GM19043 (cell line): ENCODE data around the gene MCEE.
"Not testable (repeated sequence)": the region's sequence is repeated elsewhere in the genome, so short reads cannot be mapped to it uniquely, and the experiment has no call there.

ENCODE experiments used
- ATAC-seq: cut with Tn5 transposase; IDR thresholded peaks from one replicate; pipeline ENCODE4 v1.9.1; 2021; ENCODE audit warnings: low read depth; ENCODE audit not compliant: unreplicated experiment

Gene MCEE

DNA sequence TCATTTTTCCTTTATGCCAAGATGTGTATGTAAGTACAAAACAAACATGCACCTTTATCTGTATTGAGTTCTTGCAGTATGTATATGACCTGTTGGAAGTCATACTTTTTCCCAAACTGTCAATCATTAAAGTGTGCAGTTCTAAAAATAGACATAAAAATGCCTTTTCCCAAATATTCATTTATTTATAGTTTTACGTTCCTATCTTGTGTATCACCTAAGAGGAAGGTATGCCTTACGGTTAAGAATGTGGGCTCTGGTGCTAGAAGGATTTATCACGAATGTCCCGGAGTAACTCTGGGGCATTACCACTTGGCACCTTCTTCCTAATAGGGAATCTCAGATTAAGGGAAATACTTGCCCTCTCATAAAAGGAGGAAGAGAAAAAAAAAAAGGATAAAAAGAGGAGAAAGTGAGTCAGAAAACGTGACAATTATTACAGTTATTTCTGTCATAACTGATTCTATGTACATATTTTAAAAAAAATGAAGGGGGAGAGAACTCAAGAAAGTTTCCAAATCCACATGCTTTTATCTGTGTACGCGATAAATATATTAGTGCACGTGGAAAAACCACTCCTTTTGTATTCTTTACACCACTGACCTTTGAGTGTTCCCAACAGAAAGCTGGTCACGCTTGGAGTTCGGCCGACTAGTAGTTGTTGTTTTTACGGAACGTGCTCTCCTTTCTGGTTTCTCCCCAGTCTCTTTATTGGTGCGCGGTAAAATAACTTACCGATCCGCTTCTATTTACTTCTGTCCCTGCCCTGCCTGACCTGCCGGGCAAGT, 721 bp downstream of the MCEE start:
- no peak for ATAC-seq

DNA sequence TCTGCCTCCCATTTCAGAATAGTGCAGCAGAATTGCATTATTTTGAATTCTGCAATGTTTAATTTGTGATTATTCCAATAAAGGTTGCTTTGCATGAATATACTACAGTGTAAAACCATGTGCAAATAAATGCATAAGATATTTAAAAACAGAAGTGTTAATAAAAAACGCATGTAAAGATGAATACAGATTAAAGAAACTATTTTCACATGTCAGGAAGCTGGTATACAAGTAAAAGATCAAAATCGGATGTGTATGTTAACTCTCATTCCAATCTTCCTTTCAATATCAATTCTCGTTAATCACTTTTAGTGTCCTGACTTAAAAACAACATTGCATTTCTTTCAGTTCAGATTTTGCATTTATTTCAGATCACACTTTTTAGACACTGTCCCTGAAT, 3.1 kb downstream of the MCEE start:
- no peak for ATAC-seq

DNA sequence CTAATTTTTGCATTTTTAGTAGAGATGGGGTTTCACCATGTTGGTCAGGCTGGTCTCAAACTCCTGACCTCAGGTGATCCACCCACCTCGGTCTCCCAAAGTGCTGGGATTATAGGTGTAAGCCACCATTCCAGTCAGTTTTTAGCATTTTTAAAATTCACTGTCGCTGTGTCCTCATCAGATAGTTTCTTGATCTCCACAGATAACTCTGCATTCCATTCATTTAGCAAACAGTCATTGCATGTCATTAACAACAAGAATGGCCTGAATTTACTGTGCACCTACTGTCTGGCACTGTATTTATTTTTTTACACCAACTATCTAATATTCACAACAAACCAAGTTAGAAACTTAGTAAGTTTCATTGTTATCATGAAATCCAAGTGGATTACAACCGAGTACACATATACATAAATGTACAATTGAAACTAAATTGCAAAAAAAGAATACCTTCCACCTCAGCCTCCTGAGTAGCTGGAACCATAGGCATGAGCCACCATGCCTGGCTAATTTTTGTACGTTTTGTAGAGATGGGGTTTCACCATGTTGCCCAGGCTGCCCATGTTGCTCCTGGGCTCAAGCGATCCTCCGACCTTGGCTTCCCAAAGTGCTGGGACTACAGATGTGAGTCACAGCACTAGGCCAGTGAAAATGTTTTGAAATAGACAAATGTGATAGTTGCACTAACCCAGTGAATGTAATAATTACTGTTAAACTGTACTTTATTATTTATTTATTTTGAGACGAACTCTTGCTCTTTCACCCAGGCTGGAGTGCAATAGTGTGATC, 4.3 kb downstream of the MCEE start:
- ATAC-seq = no peak

DNA sequence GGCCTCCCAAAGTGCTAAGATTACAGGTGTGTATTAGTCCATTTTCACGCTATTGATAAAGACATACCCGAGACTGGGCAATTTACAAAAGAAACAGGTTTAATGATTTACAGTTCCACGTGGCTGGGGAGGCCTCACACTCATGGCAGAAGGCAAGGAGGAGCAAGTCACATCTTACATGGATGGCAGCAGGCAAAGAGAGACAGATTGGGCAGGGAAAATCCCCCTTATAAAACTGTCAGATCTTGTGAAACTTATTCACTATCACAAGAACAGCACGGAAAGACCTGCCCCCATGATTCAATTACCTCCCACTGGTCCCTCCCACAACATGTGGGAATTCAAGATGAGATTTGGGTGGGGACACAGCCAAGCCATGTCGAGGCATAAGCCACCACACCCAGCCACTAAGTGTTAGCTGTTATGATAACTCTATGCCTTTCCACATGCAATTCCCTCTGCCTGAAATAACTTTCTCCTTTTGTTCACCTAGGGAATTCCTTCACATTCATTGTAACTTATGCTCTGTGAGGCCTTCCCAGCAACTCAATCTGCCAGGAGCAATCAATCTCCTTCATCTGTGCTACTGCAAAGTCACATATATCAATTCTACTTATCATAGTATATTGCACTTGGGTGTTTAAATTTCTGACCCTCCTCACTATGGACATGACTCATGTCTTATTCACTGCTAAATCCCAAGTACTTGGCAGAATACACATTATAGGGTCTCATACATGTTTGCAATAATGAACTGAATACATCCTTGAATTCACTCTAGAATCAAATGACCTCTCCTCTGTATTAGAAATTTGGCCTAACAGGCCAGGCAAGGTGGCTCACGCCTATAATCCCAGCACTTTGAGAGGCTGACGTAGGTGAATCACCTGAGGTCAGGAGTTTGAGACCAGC, 7.4 kb downstream of the MCEE start:
- ATAC-seq = no peak

DNA sequence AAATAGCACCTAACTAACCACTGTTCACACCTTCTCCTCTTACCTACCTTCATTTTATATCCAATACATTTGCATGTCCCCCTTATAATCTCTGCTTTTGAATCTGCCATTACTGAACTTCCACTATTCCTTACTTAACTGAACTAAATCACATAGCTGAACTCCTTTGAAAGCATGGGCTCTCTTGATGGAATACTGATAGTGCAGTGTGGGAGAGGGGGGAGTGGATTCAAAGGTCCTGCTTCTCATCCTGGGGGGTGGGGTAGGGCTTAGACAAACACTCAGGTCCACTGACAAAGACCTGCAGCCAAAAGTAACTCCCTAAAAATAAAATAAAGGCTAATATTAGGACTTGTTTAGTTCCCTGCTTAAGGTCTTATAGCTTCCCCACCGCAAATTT, 8.6 kb downstream of the MCEE start:
- no peak for ATAC-seq

DNA sequence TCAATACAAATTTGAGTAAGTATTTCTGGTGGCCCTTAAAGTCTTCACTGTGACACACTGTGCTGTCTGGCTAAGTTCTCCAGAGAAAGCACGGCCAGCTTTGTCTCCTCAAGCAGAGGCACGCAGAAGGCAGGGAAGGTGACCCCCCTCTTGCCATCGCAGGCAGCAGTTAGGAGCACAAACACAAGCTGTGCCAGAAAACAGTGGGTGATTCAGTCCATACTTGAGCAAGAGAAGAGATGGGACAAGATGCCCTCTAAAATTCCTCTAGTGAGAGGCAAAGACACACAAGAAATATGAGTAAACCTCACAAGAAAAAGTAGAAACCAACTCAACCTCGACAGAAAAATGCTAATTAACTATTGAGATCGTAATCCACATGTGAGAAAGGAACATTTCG, 9.8 kb downstream of the MCEE start:
- no peak for ATAC-seq

DNA sequence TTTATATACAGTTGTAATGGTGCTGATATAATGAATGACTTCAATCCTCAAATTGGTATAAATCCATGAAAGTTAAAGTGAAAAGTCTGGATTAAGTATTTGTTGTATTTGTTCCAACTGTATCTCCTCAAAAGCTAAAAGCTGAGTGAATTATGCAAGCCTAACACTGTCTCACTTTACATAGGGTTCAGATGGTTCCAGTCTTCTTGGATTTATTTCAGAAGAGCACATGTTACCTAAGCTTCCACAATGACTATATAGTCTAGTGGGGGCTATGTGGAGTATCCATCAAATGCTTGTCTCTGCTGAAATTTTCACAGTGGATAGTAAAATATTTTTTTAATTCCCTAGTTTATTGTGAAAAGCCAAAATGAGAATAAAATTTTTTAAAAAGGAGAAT, 13.0 kb downstream of the MCEE start:
- no peak for ATAC-seq

DNA sequence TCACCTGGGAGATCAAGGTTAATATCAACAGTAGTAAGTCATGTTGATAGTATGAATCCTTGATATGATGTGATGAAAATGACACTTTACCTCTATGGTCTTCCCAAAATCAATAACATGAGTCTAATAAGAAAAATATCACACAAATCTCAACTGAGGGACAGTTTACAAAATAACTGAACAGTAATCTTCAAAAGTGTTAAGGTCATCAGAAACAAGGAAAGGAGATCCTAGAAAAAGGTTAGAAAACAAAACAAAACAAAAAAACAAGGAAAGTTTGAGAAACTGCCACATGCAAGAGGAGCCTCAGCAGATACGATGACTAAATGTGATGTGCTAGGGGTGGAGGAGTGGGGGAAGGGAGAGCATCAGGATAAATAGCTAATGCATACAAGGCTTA, 16.2 kb downstream of the MCEE start:
- no peak for ATAC-seq

DNA sequence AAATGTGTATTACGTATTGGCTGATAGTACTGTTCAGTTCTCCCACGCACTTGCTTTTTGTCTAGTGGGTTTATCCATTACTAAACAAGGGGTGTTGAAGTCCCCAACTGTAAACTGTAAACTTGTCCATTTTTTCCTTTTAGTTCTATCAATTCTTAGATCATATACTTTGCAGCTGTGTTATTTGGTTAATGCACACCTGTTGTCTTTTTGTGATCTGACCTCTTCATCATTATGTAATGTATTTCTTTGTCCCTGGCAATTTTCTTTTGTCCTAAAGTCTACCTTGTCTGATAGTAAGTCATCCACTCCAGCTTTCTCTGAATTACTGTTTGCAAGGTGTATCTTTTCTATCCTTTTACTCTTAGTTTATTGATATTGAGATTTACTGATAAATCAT, 21.9 kb downstream of the MCEE start:
- ATAC-seq = no peak

DNA sequence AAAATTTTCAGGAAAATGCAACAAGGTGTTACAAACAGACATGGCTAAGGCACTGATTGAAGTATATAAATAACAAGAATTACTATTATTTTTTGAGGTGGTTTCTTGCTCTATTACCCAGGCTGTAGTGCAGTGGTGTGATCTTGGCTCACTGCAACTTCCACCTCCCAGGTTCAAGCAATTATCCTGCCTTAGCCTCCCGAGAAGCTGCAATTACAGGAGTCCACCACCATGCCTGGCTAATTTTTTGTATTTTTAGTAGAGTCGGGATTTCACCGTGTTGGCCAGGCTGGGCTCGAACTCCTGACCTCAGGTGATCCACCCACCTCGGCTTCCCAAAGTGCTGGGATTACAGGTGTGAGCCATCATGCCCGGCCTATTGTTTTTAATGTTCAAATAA, 23.6 kb downstream of the MCEE start:
- ATAC-seq = not testable (repeated sequence)

DNA sequence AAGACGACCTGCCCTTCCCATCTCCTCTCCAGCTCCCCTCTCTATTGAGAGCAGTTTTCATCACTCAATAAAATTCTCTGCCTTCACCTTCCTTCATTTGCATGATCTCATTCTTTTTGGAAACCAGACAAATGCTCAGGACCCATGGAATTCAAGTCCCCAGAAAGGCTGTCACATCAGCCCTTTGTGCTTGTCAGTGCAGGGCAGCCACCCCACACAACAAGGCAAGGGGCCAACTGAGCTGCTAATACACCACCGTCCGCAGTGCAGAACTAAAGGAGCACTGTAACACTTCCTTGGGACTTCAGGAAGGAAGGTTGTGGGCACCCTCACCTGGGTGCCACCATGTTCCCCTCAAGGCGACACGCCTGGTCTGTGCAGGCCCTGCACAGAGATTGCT, 26.2 kb downstream of the MCEE start:
- no peak for ATAC-seq

DNA sequence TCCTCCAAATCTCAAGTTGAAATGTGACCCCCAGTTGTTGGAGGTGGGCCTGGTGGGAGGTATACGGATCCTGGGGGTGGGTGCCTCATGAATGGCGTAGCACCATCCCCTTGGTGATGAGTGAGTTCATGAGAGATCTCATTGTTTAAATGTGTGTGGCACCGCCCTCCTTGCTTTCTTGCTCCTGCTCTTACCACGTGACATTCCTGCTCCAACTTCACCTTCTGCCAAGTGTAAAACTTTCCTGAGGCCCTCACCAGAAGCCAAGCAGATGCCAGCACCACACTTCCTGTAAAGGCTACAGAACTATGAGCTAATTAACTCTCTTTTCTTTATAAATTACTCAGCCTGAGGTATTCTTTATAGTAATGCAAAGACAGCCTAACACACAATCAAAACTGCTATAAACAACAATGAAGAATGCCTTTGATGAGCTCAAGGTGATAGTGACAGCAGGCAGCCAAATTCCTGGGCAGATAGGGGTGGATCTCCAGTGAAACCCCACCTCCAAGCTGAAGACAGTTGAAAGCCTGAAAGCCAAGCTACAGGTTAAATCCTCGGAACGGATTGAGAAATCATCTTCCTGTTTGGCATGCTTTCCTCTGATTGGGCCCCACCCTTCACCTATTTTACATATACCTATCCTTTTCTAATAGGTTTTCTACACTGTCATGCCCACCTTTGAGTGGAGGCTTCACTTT, 26.9 kb downstream of the MCEE start:
- no peak for ATAC-seq

DNA sequence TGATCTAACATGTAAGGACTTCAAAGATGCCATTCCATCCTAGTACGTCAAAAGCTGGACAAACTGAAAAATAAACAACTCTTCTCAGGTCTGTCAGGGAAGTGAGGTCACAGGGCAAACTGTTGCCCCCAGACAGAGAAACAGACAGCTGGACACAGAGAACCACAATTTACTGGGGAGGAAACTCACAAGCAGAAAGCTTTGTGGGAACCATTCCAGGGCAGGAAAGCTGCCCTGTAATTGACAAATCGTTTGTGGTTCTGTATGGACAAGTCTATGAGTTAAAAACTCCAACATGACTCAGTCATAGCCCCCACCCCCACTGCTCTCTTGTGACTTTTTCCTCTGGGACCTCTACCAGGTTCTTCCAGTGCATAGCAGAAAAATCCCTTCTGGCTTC, 28.4 kb downstream of the MCEE start:
- ATAC-seq = no peak

DNA sequence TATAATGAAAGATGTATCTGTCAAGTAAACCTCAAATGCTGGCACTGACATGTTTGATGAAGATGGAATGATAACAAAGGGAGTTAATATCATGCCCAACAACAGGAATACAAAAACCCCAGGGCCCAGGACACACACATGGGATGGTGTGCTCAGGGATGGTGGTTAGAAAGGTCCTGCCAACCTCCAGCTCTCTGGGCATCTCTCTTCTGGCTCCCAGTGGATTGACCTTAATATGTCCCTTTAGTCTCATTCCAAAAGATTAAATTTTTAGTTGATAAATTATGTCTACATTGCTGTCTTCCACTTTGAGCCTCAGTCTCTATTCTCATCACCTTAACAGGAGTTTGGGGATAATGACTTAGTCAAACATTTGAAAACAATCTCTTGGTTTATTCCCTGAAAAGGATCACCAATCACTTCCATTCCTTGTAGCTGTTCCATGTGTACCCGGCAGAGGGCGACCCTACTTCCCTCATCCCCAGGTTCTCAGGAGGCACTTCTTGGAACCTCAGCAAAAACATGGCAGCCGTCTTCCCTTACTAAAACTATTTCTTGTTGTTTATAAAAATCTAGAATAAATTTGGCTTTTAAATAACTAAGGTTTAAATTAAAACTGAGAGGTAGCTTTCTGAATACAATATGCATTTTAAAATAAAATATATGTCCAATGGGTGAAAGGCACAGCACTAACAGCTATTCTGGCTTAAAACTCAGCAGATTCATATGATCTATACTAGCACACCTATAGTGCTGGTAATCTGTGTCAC, 29.6 kb downstream of the MCEE start:
- no peak for ATAC-seq

DNA sequence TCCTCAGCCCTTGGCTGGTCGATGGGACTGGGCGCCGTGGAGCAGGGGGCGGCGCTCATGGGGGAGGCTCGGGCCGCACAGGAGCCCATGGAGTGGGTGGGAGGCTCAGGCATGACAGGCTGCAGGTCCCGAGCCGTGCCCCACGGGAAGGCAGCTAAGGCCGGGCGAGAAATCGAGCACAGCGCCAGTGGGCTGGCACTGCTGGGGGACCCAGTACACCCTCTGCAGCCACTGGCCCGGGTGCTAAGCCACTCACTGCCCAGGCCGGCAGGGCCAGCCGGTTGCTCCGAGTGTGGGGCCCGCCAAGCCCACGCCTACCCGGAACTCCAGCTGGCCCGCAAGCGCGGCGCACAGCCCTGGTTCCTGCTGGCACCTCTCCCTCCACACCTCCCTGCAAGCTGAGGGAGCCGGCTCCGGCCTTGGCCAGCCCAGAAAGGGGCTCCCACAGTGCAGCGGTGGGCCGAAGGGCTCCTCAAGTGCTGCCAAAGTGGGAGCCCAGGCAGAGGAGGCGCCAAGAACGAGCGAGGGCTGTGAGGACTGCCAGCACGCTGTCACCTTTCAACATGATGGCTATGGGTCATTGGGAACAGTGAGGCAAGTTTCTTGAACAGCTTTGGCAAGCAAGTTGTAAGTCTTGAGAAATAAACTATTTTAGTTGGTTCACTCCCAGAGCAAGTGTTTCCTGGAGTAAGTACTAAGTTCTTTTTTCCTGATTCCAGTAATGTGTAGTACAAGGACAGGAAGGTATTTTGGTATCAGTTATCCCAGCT, 37.4 kb downstream of the MCEE start:
- ATAC-seq = not testable (repeated sequence)

DNA sequence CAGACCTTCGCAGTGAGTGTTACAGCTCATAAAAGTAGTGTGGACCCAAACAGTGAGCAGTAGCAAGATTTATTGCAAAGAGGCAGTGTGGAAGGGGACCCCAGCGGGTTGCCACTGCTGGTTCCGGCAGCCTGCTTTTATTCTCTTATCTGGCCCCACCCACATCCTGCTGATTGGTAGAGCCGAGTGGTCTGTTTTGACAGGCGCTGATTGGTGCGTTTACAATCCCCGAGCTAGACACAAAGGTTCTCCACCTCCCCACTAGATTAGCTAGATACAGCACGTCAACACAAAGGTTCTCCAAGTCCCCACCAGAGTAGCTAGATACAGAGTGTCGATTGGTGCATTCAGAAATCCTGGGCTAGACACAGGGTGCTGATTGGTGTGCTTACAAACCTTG, 38.2 kb downstream of the MCEE start:
- ATAC-seq = not testable (repeated sequence)

DNA sequence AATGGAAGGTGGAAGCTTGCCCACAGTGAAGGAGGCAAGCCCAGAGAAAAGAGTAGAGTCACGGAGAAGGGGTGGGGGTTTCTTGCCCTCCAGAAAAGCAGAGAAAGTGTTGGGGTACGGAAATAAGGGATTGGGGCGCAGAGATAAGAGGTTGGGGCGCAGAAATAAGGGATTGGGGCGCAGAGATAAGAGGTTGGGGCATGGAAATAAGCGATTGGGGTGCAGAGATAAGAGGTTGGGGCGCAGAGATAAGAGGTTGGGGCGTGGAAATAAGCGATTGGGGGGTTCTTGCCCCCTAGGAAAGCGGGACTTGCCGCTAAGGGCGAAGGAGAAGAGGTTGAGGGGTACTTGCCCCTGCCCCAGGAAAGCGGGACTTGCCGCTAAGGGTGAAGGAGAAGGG, 40.6 kb downstream of the MCEE start:
- not testable (repeated sequence) for ATAC-seq

DNA sequence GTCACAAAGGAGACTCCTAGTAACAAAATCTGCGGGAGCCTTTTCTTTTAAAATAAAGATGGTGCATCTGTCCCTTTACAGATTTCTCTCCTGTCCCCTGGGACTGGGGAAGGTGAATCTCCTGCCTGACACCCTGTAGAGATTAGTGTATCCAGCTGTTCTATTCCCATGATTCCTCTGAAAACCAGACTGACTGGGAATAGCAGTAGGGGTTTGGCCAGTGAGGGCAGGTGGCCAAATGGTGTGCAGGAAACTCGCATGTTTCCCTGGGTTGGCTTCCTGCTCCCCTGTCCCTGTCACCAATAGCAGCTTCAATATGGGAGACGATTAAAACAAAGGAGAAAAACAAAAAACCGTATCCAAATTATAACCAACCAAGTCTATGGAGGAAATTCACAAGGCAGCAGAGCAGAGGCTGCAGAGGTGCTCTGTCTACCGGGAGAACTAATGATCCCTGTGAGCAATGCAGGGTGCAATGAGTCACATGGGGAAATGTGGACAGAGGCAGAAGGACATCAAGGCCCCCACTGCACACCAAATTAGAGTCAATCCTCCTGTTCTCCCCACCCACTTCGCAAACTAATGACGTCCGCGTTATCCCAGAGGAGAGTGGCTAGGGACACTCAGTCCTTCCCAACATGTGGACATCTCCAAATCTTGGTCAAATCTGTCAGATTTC, 44.6 kb downstream of the MCEE start:
- ATAC-seq = not testable (repeated sequence)
